T-cell (primary cell): ENCODE data around the gene CDHR2. TPM values are rescaled to one million over a fixed set of nuclear protein-coding genes. Genes with fewer than 3 reads are reported as not detected.
"Not testable (repeated sequence)": the region's sequence is repeated elsewhere in the genome, so short reads cannot be mapped to it uniquely, and the experiment has no call there.

ENCODE experiments used
- ATAC-seq, 4 experiments: fragments of 200-7000 bp in 3 of 4; fragments of 150-1000 bp in 1 of 4; cut with Tn5 transposase; replicated peaks in 1 of 4; 1 replicate in 3 of 4; 2 replicates in 1 of 4; pipeline ENCODE4 v1.10.0; 2021; ENCODE audit warnings: moderate library complexity in 3 of 4, mild to moderate bottlenecking in 2 of 4, moderate number of reproducible peaks in 1 of 4
- CTCF ChIA-PET, 2 donors: fragments of 300-600 bp; sonication (Branson Sonifier 250); formaldehyde crosslinking; loops; one replicate each; lab custom pipeline; 2022; ENCODE audit warnings: antibody characterized with exemption in 2 of 2; lab: Charles Lee
- POLR2A ChIA-PET, 2 donors: fragments of 300-600 bp; sonication (Branson Sonifier 250); formaldehyde crosslinking; loops; one replicate each; lab custom pipeline; 2022; ENCODE audit warnings: antibody characterized with exemption in 2 of 2; lab: Charles Lee
- DNase-seq, 35 experiments: peaks; one replicate each; pipeline versions ENCODE4 v3.0.0 to v3.0.0-alpha.2; 2013 to 2023
- H3K27ac ChIP-seq: one replicate; pipeline ENCODE4 v1.5.1; 2013; ENCODE audit warnings: low read length
- H3K27me3 ChIP-seq, 2 experiments: replicated peaks in 1 of 2; 1 replicate in 1 of 2; 2 replicates in 1 of 2; pipeline versions ENCODE4 v1.6.1 to v1.7.0; 2013; ENCODE audit warnings: low read length in 1 of 2, mixed read lengths in 1 of 2; ENCODE audit not compliant: control insufficient read depth in 2 of 2, insufficient read depth in 2 of 2; ENCODE audit errors: extremely low read depth in 1 of 2
- H3K36me3 ChIP-seq, 2 donors: 1 replicate in 1 of 2; 2 replicates in 1 of 2; pipeline versions ENCODE4 v1.6.1 to v1.7.0; 2013; ENCODE audit warnings: low read length in 1 of 2; ENCODE audit not compliant: control insufficient read depth in 2 of 2, insufficient read depth in 1 of 2; ENCODE audit errors: extremely low read depth in 1 of 2
- H3K4me1 ChIP-seq, 2 experiments: 1 replicate in 1 of 2; 2 replicates in 1 of 2; pipeline versions ENCODE4 v1.6.1 to v1.7.0; 2013; ENCODE audit warnings: low read length in 2 of 2, mixed read lengths in 1 of 2; ENCODE audit not compliant: insufficient read depth in 2 of 2, control insufficient read depth in 1 of 2; ENCODE audit errors: extremely low read depth in 1 of 2
- H3K4me3 ChIP-seq, 2 donors: 1 replicate in 1 of 2; 2 replicates in 1 of 2; pipeline versions ENCODE4 v1.5.1 to v1.7.0; 2013; ENCODE audit warnings: mild to moderate bottlenecking in 2 of 2, low read length in 1 of 2, moderate library complexity in 1 of 2; ENCODE audit not compliant: control insufficient read depth in 1 of 2; ENCODE audit errors: extremely low read depth in 1 of 2
- H3K9me3 ChIP-seq: 2 replicates; pipeline ENCODE4 v1.7.0; 2013
- H3K27ac Mint-ChIP-seq, 2 donors: one replicate each; pipeline ENCODE4 v1.8.0; 2020 to 2021; ENCODE audit warnings: mild to moderate bottlenecking in 2 of 2, mixed read lengths in 2 of 2
- H3K27me3 Mint-ChIP-seq, 2 donors: one replicate each; pipeline ENCODE4 v1.8.0; 2021 to 2022; ENCODE audit warnings: mixed read lengths in 2 of 2
- H3K36me3 Mint-ChIP-seq: one replicate; pipeline ENCODE4 v1.8.0; 2021; ENCODE audit warnings: mixed read lengths
- H3K4me1 Mint-ChIP-seq, 3 donors: one replicate each; pipeline ENCODE4 v1.8.0; 2020 to 2022; ENCODE audit warnings: mixed read lengths in 3 of 3, mild to moderate bottlenecking in 1 of 3
- H3K4me3 Mint-ChIP-seq, 3 donors: one replicate each; pipeline ENCODE4 v1.8.0; 2020 to 2022; ENCODE audit warnings: mild to moderate bottlenecking in 3 of 3, mixed read lengths in 3 of 3, moderate library complexity in 3 of 3
- H3K9me3 Mint-ChIP-seq, 3 donors: one replicate each; pipeline ENCODE4 v1.8.0; 2020 to 2022; ENCODE audit warnings: mixed read lengths in 3 of 3
- whole genome bisulfite sequencing: methylation state at CpG from one replicate; pipeline ENCODE4 v1.1.5; 2013; ENCODE audit warnings: missing lambda C conversion rate; ENCODE audit not compliant: insufficient coverage; 5-methylcytosine and 5-hydroxymethylcytosine counted together
- total RNA-seq, 35 experiments: library from RNA in 6 of 35; stranded (reverse) in 6 of 35; fragments of 120-200 nt in 1 of 35; gene quantifications; one replicate each; pipeline versions ENCODE4 v1.2.1 to v1.2.4 and lab custom pipeline; 2013 to 2026

Gene CDHR2
- total RNA-seq, 5 donors from 2014 or later (not counting 1 experiment from before 2014, with no cell fraction given): 1.6 to 3.1 (median 2.8) TPM

DNA sequence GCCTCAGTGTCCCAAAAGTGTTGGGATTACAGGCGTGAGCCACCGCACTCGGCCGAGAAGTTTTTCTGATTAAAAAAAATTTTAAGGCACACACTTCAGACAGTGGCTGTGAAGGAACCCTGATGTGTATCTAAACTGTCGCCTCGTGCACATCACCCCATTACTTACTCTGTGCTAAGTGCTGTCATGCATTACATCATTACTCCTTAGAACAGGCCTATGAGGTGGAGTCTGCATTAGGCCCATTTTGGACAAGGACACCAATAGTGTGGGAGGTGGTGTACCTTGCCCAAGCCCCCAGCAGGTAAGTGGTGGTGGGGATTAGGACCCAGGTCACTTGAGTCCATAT, 3.8 kb upstream of the CDHR2 start:
- ChIA-PET POLR2A (no interaction called here), CTCF (no interaction called here)
- H3K4me1 ChIP-seq: peaks cover 15 to 79% of the 10 kb centered on the region in 2 experiments

GRCh38 chr5:176545737-176546509, 3.2 kb upstream of the CDHR2 start:
- no peak overlapping the region for H3K4me3 ChIP-seq
- CTCF ChIA-PET: no interaction called here
- Mint-ChIP-seq H3K4me1 (peaks cover 44 to 70% (median 60%) of the 10 kb centered on the region in 3 donors), H3K9me3 (no peaks in the 10 kb centered on the region), H3K27ac (peak overlapping the region; percentile 83 to 87), H3K27me3 (no peaks in the 10 kb centered on the region), H3K4me3 (no peak overlapping the region), H3K36me3 (no peaks in the 10 kb centered on the region)
- H3K27me3 ChIP-seq: no peaks in the 10 kb centered on the region
- H3K36me3 ChIP-seq: no peaks in the 10 kb centered on the region
- no peak overlapping the region for H3K27ac ChIP-seq
- peaks cover 10 to 79% of the 10 kb centered on the region in 2 experiments for H3K4me1 ChIP-seq
- ATAC-seq (no peak), DNase-seq (no peak)
- H3K9me3 ChIP-seq: no peaks in the 10 kb centered on the region
- POLR2A ChIA-PET: interaction anchor here in 1 of 2 donors (1.8 kb wide), 1 partner anchor 8 kb away, joined by 9 read pairs; the partner anchor contains the start of gene RNF44
- 81% methylated on average over 7 of the region's 13 CpGs for WGBS

More for the DNA sequence above, 3.8 kb upstream of the CDHR2 start:
- Histone ChIP-seq H3K27me3 (no peaks in the 10 kb centered on the region), H3K4me3 (no peak overlapping the region), H3K9me3 (no peaks in the 10 kb centered on the region), H3K36me3 (no peaks in the 10 kb centered on the region), H3K27ac (no peak overlapping the region)
- H3K4me1 Mint-ChIP-seq: peaks cover 48 to 70% (median 60%) of the 10 kb centered on the region in 3 donors
- H3K9me3 Mint-ChIP-seq: no peaks in the 10 kb centered on the region
- H3K27ac Mint-ChIP-seq: peak overlapping the region; percentile 83 to 87
- H3K27me3 Mint-ChIP-seq: no peaks in the 10 kb centered on the region
- WGBS: 100% methylated on average over 2 of the region's 6 CpGs
- H3K36me3 Mint-ChIP-seq: no peaks in the 10 kb centered on the region
- H3K4me3 Mint-ChIP-seq: peak overlapping the region; percentile 14 to 91 (median 87)
- no peak for DNase-seq
- no peak for ATAC-seq

- H3K4me3 ChIP-seq: no peak overlapping the region
- peaks cover 0 to 77% of the 10 kb centered on the region in 2 experiments for H3K4me1 ChIP-seq
- Mint-ChIP-seq H3K36me3 (no peaks in the 10 kb centered on the region), H3K27ac (peak overlapping the region; percentile 80 to 91), H3K27me3 (no peaks in the 10 kb centered on the region), H3K9me3 (no peaks in the 10 kb centered on the region), H3K4me3 (no peak overlapping the region), H3K4me1 (peaks cover 40 to 65% (median 54%) of the 10 kb centered on the region in 3 donors)
- H3K36me3 ChIP-seq: no peaks in the 10 kb centered on the region
- 33% methylated on average over 3 of the region's 8 CpGs for WGBS
- peak in 1 of 4 experiments; percentile 11 for ATAC-seq
- H3K9me3 ChIP-seq: no peaks in the 10 kb centered on the region
- no peaks in the 10 kb centered on the region for H3K27me3 ChIP-seq
- DNase-seq: peak in 1 of 35 experiments; percentile 47
- ChIA-PET CTCF (interaction anchor here in 1 of 2 donors (1.3 kb wide), 1 partner anchor 112 kb away, joined by 3 read pairs; no protein-coding TSS in a partner anchor), POLR2A (interaction anchor here in 1 of 2 donors (1.8 kb wide), 1 partner anchor 10 kb away, joined by 9 read pairs; the partner anchor contains the start of gene RNF44)
- H3K27ac ChIP-seq: peak overlapping the region; percentile 66
Observed at GRCh38 chr5:176547802-176548201, 1.3 kb upstream of the CDHR2 start.

GRCh38 chr5:176549871-176550270, 729 bp downstream of the CDHR2 start:
- H3K27ac ChIP-seq: peak overlapping the region; percentile 16
- peak overlapping the region; percentile 71 to 73 for H3K27ac Mint-ChIP-seq
- no peak for DNase-seq

GRCh38 chr5:176550275-176550831, 1.2 kb downstream of the CDHR2 start:
- Mint-ChIP-seq H3K9me3 (no peaks in the 10 kb centered on the region), H3K27me3 (no peaks in the 10 kb centered on the region), H3K36me3 (no peaks in the 10 kb centered on the region), H3K4me3 (peak overlapping the region; percentile 44 to 59 (median 53)), H3K27ac (peak overlapping the region; percentile 71 to 85), H3K4me1 (peaks cover 48 to 74% (median 63%) of the 10 kb centered on the region in 3 donors)
- WGBS: 60% methylated on average over 13 of the region's 16 CpGs
- ChIA-PET POLR2A (no interaction called here), CTCF (no interaction called here)
- Histone ChIP-seq H3K36me3 (no peaks in the 10 kb centered on the region), H3K27me3 (no peaks in the 10 kb centered on the region), H3K4me1 (peaks cover 0 to 75% of the 10 kb centered on the region in 2 experiments), H3K9me3 (no peaks in the 10 kb centered on the region), H3K4me3 (peak overlapping the region in 1 of 2 donors; percentile 2), H3K27ac (peak overlapping the region; percentile 16)
- DNase-seq (no peak), ATAC-seq (peak in 3 of 4 experiments; percentile 11 to 34 (median 14))

More at GRCh38 chr5:176549871-176550270, 729 bp downstream of the CDHR2 start:
- H3K9me3 ChIP-seq: no peaks in the 10 kb centered on the region
- no peaks in the 10 kb centered on the region for H3K36me3 ChIP-seq
- H3K4me3 ChIP-seq: no peak overlapping the region
- peaks cover 47 to 74% (median 63%) of the 10 kb centered on the region in 3 donors for H3K4me1 Mint-ChIP-seq
- H3K27me3 Mint-ChIP-seq: no peaks in the 10 kb centered on the region
- ChIA-PET CTCF (interaction anchor here in 1 of 2 donors (0.6 kb wide), 1 partner anchor 21 kb away, joined by 5 read pairs; no protein-coding TSS in a partner anchor), POLR2A (no interaction called here)
- H3K27me3 ChIP-seq: no peaks in the 10 kb centered on the region
- H3K9me3 Mint-ChIP-seq: no peaks in the 10 kb centered on the region
- 91% methylated on average over 6 of the region's 7 CpGs for WGBS
- H3K36me3 Mint-ChIP-seq: no peaks in the 10 kb centered on the region
- no peak overlapping the region for H3K4me3 Mint-ChIP-seq
- H3K4me1 ChIP-seq: peaks cover 0 to 75% of the 10 kb centered on the region in 2 experiments
- ATAC-seq: peak in 1 of 4 experiments; percentile 3

- H3K27ac ChIP-seq, H3K27me3 ChIP-seq, H3K9me3 ChIP-seq, POLR2A ChIA-PET, H3K36me3 ChIP-seq, H3K9me3 Mint-ChIP-seq, CTCF ChIA-PET, H3K36me3 Mint-ChIP-seq, DNase-seq, ATAC-seq, H3K27me3 Mint-ChIP-seq: not testable (repeated sequence)
- WGBS: 79% methylated on average over 8 of the region's 11 CpGs
- peak overlapping the region in 1 of 2 donors; percentile 2 for H3K4me3 ChIP-seq
- H3K27ac Mint-ChIP-seq: peak overlapping the region; percentile 71 to 85
- H3K4me1 ChIP-seq: peaks cover 0 to 75% of the 10 kb centered on the region in 2 experiments
- peaks cover 54 to 74% (median 65%) of the 10 kb centered on the region in 3 donors for H3K4me1 Mint-ChIP-seq
- H3K4me3 Mint-ChIP-seq: peak overlapping the region; percentile 44 to 59 (median 47)
Observed at GRCh38 chr5:176550937-176551336, 1.8 kb downstream of the CDHR2 start.
